Ovary (tissue), 3 donors: ENCODE data around the gene NAA10.

ENCODE experiments used
- EP300 ChIP-seq: sonication (generic); formaldehyde crosslinking; IDR thresholded peaks from one replicate; pipeline ENCODE4 v1.6.1; 2017; ENCODE audit warnings: antibody characterized with exemption
- POLR2A ChIP-seq: fragments of 450-650 bp; IDR thresholded peaks from one replicate; pipeline ENCODE4 v1.6.1; 2017; ENCODE audit warnings: antibody characterized with exemption, mild to moderate bottlenecking, moderate library complexity
- TF ChIP-seq, protein P1 (sequence below), 3 donors: fragments of 450-650 bp in 2 of 3; fragments of 200-600 bp in 1 of 3; IDR thresholded peaks; one replicate each; pipeline versions ENCODE4 v1.5.1 to v1.8.0; 2016 to 2022; ENCODE audit warnings: antibody characterized with exemption in 3 of 3, mild to moderate bottlenecking in 1 of 3
- donor health status: DM: no; HTN: no; CAD: no.

DNA sequence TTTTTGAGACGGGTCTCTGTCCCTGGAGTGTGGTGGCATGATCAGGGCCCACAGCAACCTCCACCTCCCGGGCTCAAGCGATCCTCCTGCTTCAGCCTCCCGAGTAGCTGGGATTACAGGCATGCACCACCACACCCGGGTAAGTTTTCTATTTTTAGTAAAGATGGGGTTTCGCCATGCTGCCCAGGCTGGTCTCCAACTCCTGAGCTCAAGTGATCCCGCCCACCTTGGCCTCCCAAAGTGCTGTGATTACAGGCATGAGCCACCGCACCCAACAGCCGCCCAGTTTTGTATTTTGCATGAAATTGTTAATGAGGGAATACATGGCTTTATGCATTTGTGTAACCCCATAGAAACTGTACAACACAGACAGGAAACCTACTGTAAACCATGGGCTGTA lies 6.0 kb downstream of the NAA10 start:
- TF ChIP-seq, protein P1, sequence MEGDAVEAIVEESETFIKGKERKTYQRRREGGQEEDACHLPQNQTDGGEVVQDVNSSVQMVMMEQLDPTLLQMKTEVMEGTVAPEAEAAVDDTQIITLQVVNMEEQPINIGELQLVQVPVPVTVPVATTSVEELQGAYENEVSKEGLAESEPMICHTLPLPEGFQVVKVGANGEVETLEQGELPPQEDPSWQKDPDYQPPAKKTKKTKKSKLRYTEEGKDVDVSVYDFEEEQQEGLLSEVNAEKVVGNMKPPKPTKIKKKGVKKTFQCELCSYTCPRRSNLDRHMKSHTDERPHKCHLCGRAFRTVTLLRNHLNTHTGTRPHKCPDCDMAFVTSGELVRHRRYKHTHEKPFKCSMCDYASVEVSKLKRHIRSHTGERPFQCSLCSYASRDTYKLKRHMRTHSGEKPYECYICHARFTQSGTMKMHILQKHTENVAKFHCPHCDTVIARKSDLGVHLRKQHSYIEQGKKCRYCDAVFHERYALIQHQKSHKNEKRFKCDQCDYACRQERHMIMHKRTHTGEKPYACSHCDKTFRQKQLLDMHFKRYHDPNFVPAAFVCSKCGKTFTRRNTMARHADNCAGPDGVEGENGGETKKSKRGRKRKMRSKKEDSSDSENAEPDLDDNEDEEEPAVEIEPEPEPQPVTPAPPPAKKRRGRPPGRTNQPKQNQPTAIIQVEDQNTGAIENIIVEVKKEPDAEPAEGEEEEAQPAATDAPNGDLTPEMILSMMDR (IDR thresholded peaks at IDR 0.05) = no peak
- TF ChIP-seq POLR2A (no peak), EP300 (no peak)
